ENCODE data around the gene HLCS. TPM values are rescaled to one million over a fixed set of nuclear protein-coding genes. Genes with fewer than 3 reads are reported as not detected.
"Not testable (repeated sequence)": the region's sequence is repeated elsewhere in the genome, so short reads cannot be mapped to it uniquely, and the experiment has no call there.

Gene HLCS
- polyA plus RNA-seq, 1 experiment = 22.3 TPM

DNA sequence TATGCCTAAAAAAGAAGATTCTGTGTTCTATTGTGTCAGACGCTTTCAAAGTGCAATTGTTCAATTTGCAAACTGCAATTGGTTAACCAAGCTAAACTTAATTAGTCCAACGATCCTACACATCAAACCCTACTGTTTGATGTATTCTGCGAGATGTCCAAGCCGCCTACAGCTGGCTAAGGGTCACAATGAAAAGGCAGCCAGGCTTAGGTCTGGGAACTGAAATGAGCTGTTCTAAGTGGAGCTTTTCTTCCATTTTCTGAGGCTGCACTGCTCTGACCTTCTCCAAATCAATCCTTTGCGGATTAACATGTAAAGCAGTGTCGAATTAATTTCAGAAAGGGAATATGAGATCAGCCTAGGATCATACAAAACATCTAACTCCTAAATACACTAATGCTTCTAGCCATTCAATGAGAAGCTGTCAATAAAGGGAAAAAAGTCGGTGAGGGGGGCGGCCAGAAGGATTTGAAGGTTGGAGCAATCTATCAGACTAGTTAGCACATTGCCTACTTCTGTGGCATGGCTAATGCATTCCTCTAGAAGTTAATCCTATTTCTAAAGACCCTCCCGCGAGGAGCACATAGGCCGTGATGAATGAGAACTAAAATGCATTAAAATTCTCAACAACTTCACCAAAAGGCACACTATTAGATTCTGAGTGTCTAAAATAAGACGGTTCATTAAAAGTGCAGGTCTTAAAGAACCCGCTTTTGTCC is 148.6 kb downstream of the HLCS start:
- no peak overlapping the region for H3K27ac ChIP-seq (ENCODE audit: low read depth, low read length)
- ChIA-PET CTCF (interaction anchor here (0.7 kb wide), 1 partner anchor 187 kb away, joined by 4 read pairs; no protein-coding TSS in a partner anchor), POLR2A (interaction anchor here (0.8 kb wide), 1 partner anchor 404 kb away, joined by 3 read pairs; no protein-coding TSS in a partner anchor)
- TF ChIP-seq, protein P1, sequence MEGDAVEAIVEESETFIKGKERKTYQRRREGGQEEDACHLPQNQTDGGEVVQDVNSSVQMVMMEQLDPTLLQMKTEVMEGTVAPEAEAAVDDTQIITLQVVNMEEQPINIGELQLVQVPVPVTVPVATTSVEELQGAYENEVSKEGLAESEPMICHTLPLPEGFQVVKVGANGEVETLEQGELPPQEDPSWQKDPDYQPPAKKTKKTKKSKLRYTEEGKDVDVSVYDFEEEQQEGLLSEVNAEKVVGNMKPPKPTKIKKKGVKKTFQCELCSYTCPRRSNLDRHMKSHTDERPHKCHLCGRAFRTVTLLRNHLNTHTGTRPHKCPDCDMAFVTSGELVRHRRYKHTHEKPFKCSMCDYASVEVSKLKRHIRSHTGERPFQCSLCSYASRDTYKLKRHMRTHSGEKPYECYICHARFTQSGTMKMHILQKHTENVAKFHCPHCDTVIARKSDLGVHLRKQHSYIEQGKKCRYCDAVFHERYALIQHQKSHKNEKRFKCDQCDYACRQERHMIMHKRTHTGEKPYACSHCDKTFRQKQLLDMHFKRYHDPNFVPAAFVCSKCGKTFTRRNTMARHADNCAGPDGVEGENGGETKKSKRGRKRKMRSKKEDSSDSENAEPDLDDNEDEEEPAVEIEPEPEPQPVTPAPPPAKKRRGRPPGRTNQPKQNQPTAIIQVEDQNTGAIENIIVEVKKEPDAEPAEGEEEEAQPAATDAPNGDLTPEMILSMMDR (IDR thresholded peaks at IDR 0.05; ENCODE audit: low read depth, low read length) = no peak
- no peak for DNase-seq (ENCODE audit: low read depth, low spot score)
- H3K4me3 ChIP-seq (ENCODE audit: low read depth, low read length) = no peak overlapping the region
- no peaks in the 10 kb centered on the region for H3K27me3 ChIP-seq (ENCODE audit: control insufficient read depth, insufficient read depth, low read length)
- no peaks in the 10 kb centered on the region for H3K9me3 ChIP-seq (ENCODE audit: control insufficient read depth, insufficient read depth, low read length)

DNA sequence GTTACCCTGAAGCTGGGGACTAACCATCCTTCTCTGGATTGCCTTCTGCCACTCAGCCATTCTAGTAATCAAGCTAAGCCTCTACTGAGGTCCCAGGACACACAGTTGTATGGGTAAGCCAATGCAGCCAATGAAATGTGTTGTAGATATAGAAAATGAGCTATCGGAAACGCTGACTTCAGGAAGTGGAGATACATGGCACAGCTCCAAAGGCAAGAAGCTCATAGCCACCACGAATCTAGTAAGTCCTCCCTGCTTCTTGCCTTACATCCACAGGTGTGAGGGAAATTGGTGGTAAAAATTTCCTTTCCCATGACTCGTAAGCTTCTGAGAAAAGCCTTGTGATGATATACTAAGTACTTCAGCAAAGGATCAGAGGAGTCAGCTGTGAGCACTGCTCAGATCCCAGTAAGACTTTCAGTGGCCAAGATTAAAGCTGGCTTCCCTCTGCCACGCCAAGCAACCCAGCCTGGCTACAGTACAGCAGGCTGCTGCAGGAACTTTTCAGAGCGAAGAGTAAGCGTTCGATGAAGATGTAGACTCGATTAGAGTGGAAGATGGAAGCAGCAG is 149.8 kb downstream of the HLCS start:
- no peak overlapping the region for H3K27ac ChIP-seq (ENCODE audit: low read depth, low read length)
- POLR2A ChIA-PET = no interaction called here
- CTCF ChIA-PET = no interaction called here
- TF ChIP-seq, protein P1 (IDR thresholded peaks at IDR 0.05; ENCODE audit: low read depth, low read length) = no peak
- no peak overlapping the region for H3K4me3 ChIP-seq (ENCODE audit: low read depth, low read length)
- no peaks in the 10 kb centered on the region for H3K9me3 ChIP-seq (ENCODE audit: control insufficient read depth, insufficient read depth, low read length)
- no peak for DNase-seq (ENCODE audit: low read depth, low spot score)
- H3K27me3 ChIP-seq (ENCODE audit: control insufficient read depth, insufficient read depth, low read length) = no peaks in the 10 kb centered on the region

DNA sequence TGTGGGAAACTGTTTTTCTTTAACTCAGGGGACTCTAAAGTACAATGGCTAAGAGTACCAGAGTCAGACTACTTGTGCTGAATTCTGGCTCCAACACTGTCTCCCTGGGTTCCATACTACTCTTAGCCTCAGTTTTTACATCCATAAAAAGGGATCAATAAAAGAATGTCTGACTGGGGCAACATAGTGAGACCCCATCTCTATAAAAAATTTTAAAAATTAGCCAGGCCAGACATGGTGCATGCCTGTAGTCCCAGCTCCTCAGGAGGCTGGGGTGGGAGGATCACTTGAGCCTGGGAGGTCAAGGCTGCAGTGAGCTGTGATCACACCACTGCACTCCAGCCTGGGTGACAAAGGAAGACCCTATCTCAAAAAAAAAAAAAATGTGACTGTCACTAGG is 150.4 kb downstream of the HLCS start:
- H3K27me3 ChIP-seq (ENCODE audit: control insufficient read depth, insufficient read depth, low read length); H3K27ac ChIP-seq (ENCODE audit: low read depth, low read length); DNase-seq (ENCODE audit: low read depth, low spot score); H3K4me3 ChIP-seq (ENCODE audit: low read depth, low read length); CTCF ChIA-PET; H3K9me3 ChIP-seq (ENCODE audit: control insufficient read depth, insufficient read depth, low read length); POLR2A ChIA-PET: not testable (repeated sequence)

DNA sequence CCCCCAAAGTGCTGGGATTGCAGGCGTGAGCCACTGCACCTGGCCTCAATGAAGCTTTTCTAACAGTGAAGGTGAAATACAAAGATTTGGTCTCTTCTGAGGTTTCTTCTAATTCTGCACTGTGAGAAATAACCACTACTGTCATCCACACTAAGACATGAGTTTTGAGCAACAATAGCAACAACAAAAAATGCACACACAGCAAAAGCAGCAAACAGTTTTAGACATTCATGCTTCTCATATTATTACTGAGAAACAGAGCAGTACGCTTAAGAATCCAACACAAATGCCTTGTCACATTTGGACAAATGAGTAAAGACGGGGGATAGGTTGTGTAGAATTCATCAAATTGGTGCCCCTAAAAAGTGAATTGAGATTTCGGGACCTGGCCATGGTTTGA is 151.2 kb downstream of the HLCS start:
- CTCF ChIA-PET = no interaction called here

DNA sequence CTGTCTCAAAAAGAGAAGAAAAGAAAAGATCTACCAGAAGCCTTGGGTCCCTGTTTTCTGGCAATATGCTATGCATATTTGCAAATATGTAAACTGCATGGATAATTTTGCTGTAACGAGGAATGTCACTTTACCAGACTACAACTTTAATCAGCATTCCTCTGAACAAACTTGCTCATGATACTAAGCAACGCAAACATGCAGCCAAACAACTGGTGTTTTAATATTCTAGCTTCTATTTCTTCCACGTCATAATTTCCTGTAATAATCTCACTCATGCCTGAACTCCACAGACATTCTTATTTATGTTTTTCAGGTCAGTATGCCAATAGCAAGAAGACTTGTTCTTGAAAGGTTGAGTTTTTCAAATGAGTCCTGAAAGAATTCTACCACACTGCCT is 153.4 kb downstream of the HLCS start:
- H3K27me3 ChIP-seq (ENCODE audit: control insufficient read depth, insufficient read depth, low read length) = no peaks in the 10 kb centered on the region
- H3K9me3 ChIP-seq (ENCODE audit: control insufficient read depth, insufficient read depth, low read length) = no peaks in the 10 kb centered on the region
- ChIA-PET POLR2A (no interaction called here), CTCF (interaction anchor here (1.1 kb wide), 1 partner anchor 19 kb away, joined by 3 read pairs; no protein-coding TSS in a partner anchor)
- no peak overlapping the region for H3K27ac ChIP-seq (ENCODE audit: low read depth, low read length)
- TF ChIP-seq, protein P1 (IDR thresholded peaks at IDR 0.05; ENCODE audit: low read depth, low read length) = no peak
- DNase-seq (ENCODE audit: low read depth, low spot score) = no peak
- no peak overlapping the region for H3K4me3 ChIP-seq (ENCODE audit: low read depth, low read length)

More for the DNA sequence above, 151.2 kb downstream of the HLCS start:
- TF ChIP-seq, protein P1 (IDR thresholded peaks at IDR 0.05; ENCODE audit: low read depth, low read length) = no peak
- DNase-seq (ENCODE audit: low read depth, low spot score) = no peak
- H3K27ac ChIP-seq (ENCODE audit: low read depth, low read length) = no peak overlapping the region
- no peaks in the 10 kb centered on the region for H3K27me3 ChIP-seq (ENCODE audit: control insufficient read depth, insufficient read depth, low read length)
- H3K9me3 ChIP-seq (ENCODE audit: control insufficient read depth, insufficient read depth, low read length) = no peaks in the 10 kb centered on the region
- H3K4me3 ChIP-seq (ENCODE audit: low read depth, low read length) = no peak overlapping the region
- POLR2A ChIA-PET = no interaction called here
